ENCODE data around the gene TBC1D22A. TPM values are rescaled to one million over a fixed set of nuclear protein-coding genes. Genes with fewer than 3 reads are reported as not detected.

Gene TBC1D22A
- polyA plus RNA-seq, 1 of the 3 experiments (the other 2 are of a cell fraction) = 16.5 TPM

DNA sequence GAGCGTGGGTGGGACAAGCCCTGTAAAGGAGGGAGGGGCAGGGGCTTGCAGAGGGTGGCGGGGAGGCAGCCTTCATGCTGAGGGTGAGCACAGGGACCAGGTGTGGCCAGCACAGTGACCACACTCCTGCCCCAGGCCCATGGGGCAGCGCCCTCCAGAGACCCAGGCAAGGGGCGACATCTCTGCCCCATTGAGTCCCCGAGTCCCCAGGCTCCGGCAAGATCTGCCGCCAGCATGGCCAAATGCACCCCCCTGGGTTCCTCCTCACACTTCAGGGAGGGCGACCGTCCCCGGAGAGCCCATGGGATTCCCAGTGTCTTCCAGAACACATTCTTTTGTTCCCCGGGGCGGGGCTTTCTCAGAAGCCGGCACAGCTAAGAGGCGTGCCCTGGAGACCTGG is 362.5 kb downstream of the TBC1D22A start:
- no peaks in the 10 kb centered on the region for H3K9me3 ChIP-seq
- 100% methylated on average over 2 of the region's 14 CpGs for WGBS (ENCODE audit: low lambda C conversion rate)
- no peak for DNase-seq
- H3K9ac ChIP-seq = no peak overlapping the region
- H3K9me2 ChIP-seq = no peaks in the 10 kb centered on the region
- H3K4me1 ChIP-seq (ENCODE audit: control insufficient read depth in 1 of 2, insufficient read depth in 2 of 2, low read depth in 1 of 2, low read length in 1 of 2) = peaks cover 0 to 5% of the 10 kb centered on the region in 2 experiments; a peak in 1 of 4 replicates
- no peak overlapping the region for H3K4me2 ChIP-seq
- H3K36me3 ChIP-seq (replicated peaks in 1 of 2; ENCODE audit: control insufficient read depth in 1 of 2, insufficient read depth in 2 of 2, low read length in 1 of 2) = no peaks in the 10 kb centered on the region
- no peaks in the 10 kb centered on the region for H3K79me2 ChIP-seq (ENCODE audit: insufficient read depth)
- TF ChIP-seq, protein P1, sequence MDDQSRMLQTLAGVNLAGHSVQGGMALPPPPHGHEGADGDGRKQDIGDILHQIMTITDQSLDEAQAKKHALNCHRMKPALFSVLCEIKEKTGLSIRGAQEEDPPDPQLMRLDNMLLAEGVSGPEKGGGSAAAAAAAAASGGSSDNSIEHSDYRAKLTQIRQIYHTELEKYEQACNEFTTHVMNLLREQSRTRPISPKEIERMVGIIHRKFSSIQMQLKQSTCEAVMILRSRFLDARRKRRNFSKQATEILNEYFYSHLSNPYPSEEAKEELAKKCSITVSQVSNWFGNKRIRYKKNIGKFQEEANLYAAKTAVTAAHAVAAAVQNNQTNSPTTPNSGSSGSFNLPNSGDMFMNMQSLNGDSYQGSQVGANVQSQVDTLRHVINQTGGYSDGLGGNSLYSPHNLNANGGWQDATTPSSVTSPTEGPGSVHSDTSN (IDR thresholded peaks at IDR 0.05) = no peak
- TF ChIP-seq, protein P2, sequence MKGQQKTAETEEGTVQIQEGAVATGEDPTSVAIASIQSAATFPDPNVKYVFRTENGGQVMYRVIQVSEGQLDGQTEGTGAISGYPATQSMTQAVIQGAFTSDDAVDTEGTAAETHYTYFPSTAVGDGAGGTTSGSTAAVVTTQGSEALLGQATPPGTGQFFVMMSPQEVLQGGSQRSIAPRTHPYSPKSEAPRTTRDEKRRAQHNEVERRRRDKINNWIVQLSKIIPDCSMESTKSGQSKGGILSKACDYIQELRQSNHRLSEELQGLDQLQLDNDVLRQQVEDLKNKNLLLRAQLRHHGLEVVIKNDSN (IDR thresholded peaks at IDR 0.05; ENCODE audit: borderline replicate concordance, low read depth) = no peak
- TF ChIP-seq YY1 (IDR thresholded peaks at IDR 0.05; ENCODE audit: low read depth) (no peak), RAD21 (IDR thresholded peaks at IDR 0.05; ENCODE audit: low read length) (no peak), TAF1 (IDR thresholded peaks at IDR 0.05; ENCODE audit: borderline replicate concordance, low read depth, low read length) (no peak), TEAD4 (IDR thresholded peaks at IDR 0.05; ENCODE audit: borderline replicate concordance, insufficient read depth) (no peak), GATA2 (CRISPR knock-in tag; IDR thresholded peaks at IDR 0.05) (no peak), FOXJ3 (CRISPR knock-in tag; IDR thresholded peaks at IDR 0.05) (no peak), FOXM1 (IDR thresholded peaks at IDR 0.05; ENCODE audit: low read depth) (no peak), RCOR1 (IDR thresholded peaks at IDR 0.05; ENCODE audit: low read length) (no peak), RFX5 (IDR thresholded peaks at IDR 0.05; ENCODE audit: low read length) (no peak)
- TF ChIP-seq, protein P3, sequence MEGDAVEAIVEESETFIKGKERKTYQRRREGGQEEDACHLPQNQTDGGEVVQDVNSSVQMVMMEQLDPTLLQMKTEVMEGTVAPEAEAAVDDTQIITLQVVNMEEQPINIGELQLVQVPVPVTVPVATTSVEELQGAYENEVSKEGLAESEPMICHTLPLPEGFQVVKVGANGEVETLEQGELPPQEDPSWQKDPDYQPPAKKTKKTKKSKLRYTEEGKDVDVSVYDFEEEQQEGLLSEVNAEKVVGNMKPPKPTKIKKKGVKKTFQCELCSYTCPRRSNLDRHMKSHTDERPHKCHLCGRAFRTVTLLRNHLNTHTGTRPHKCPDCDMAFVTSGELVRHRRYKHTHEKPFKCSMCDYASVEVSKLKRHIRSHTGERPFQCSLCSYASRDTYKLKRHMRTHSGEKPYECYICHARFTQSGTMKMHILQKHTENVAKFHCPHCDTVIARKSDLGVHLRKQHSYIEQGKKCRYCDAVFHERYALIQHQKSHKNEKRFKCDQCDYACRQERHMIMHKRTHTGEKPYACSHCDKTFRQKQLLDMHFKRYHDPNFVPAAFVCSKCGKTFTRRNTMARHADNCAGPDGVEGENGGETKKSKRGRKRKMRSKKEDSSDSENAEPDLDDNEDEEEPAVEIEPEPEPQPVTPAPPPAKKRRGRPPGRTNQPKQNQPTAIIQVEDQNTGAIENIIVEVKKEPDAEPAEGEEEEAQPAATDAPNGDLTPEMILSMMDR (IDR thresholded peaks at IDR 0.05) = no peak
- TF ChIP-seq, protein P4, sequence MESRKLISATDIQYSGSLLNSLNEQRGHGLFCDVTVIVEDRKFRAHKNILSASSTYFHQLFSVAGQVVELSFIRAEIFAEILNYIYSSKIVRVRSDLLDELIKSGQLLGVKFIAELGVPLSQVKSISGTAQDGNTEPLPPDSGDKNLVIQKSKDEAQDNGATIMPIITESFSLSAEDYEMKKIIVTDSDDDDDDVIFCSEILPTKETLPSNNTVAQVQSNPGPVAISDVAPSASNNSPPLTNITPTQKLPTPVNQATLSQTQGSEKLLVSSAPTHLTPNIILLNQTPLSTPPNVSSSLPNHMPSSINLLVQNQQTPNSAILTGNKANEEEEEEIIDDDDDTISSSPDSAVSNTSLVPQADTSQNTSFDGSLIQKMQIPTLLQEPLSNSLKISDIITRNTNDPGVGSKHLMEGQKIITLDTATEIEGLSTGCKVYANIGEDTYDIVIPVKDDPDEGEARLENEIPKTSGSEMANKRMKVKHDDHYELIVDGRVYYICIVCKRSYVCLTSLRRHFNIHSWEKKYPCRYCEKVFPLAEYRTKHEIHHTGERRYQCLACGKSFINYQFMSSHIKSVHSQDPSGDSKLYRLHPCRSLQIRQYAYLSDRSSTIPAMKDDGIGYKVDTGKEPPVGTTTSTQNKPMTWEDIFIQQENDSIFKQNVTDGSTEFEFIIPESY (IDR thresholded peaks at IDR 0.05; ENCODE audit: borderline replicate concordance, low read depth) = no peak
- TF ChIP-seq, protein P5, sequence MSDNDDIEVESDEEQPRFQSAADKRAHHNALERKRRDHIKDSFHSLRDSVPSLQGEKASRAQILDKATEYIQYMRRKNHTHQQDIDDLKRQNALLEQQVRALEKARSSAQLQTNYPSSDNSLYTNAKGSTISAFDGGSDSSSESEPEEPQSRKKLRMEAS (IDR thresholded peaks at IDR 0.05; ENCODE audit: low read depth) = no peak
- TF ChIP-seq, protein P6, sequence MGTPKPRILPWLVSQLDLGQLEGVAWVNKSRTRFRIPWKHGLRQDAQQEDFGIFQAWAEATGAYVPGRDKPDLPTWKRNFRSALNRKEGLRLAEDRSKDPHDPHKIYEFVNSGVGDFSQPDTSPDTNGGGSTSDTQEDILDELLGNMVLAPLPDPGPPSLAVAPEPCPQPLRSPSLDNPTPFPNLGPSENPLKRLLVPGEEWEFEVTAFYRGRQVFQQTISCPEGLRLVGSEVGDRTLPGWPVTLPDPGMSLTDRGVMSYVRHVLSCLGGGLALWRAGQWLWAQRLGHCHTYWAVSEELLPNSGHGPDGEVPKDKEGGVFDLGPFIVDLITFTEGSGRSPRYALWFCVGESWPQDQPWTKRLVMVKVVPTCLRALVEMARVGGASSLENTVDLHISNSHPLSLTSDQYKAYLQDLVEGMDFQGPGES (IDR thresholded peaks at IDR 0.05; ENCODE audit: low read depth, low read length) = no peak
- H3K27me3 ChIP-seq (ENCODE audit: insufficient read depth) = no peaks in the 10 kb centered on the region
- no peak overlapping the region for H2AFZ ChIP-seq (ENCODE audit: low read depth)
- no peak overlapping the region for H3K4me3 ChIP-seq (ENCODE audit: low read depth in 2 of 2, low read length in 1 of 2)
- H4K20me1 ChIP-seq (ENCODE audit: insufficient read depth) = no peaks in the 10 kb centered on the region
- ChIA-PET CTCF (no interaction called here), POLR2A (no interaction called here)
- H3K27ac ChIP-seq (ENCODE audit: low read depth in 2 of 2, low read length in 1 of 2) = no peak overlapping the region
- no peaks in the 10 kb centered on the region for H3F3A ChIP-seq (replicated peaks; ENCODE audit: insufficient read depth)
